T-helper 2 cell (primary cell): ENCODE data around the gene CALCOCO2.
"Not testable (repeated sequence)": the region's sequence is repeated elsewhere in the genome, so short reads cannot be mapped to it uniquely, and the experiment has no call there.

Experiments
- DNase-seq, 5 experiments: peaks; one replicate each; pipeline versions ENCODE4 v3.0.0 to v3.0.0-alpha.2; 2012 to 2022

The CALCOCO2 gene

GRCh38 chr17:48825446-48826381, 5.1 kb upstream of the CALCOCO2 start:
- DNase-seq: no peak

GRCh38 chr17:48831549-48831883, 681 bp downstream of the CALCOCO2 start:
- no peak for DNase-seq

GRCh38 chr17:48834973-48835372, 4.1 kb downstream of the CALCOCO2 start:
- no peak for DNase-seq

GRCh38 chr17:48835971-48836370, 5.1 kb downstream of the CALCOCO2 start:
- peak in 2 of 5 experiments; percentile 29 to 53 for DNase-seq

GRCh38 chr17:48837458-48837857, 6.6 kb downstream of the CALCOCO2 start:
- peak in 2 of 5 experiments; percentile 69 to 76 for DNase-seq

GRCh38 chr17:48840441-48840840, 9.6 kb downstream of the CALCOCO2 start:
- DNase-seq: no peak

- DNase-seq: peak in 2 of 5 experiments; percentile 37 to 85
Observed at GRCh38 chr17:48841395-48841831, 10.6 kb downstream of the CALCOCO2 start.

GRCh38 chr17:48842746-48843145, 11.9 kb downstream of the CALCOCO2 start:
- no peak for DNase-seq

GRCh38 chr17:48843187-48843900, 12.5 kb downstream of the CALCOCO2 start:
- DNase-seq: no peak

GRCh38 chr17:48850792-48851323, 20.0 kb downstream of the CALCOCO2 start:
- DNase-seq: peak in 1 of 5 experiments; percentile 18

- DNase-seq: no peak
Observed at GRCh38 chr17:48854774-48855476, 24.1 kb downstream of the CALCOCO2 start.

GRCh38 chr17:48856122-48856821, 25.4 kb downstream of the CALCOCO2 start:
- peak in 1 of 5 experiments; percentile 56 for DNase-seq

GRCh38 chr17:48860034-48860433, 29.2 kb downstream of the CALCOCO2 start:
- DNase-seq: no peak

GRCh38 chr17:48860456-48860855, 29.6 kb downstream of the CALCOCO2 start:
- no peak for DNase-seq

- no peak for DNase-seq
Observed at GRCh38 chr17:48868916-48869500, 38.2 kb downstream of the CALCOCO2 start.

GRCh38 chr17:48869821-48870318, 39.0 kb downstream of the CALCOCO2 start:
- no peak for DNase-seq

- DNase-seq: peak in 1 of 5 experiments; percentile 23
Observed at GRCh38 chr17:48871035-48871550, 40.3 kb downstream of the CALCOCO2 start.

- no peak for DNase-seq
Observed at GRCh38 chr17:48871551-48872351, 40.9 kb downstream of the CALCOCO2 start.

- DNase-seq: not testable (repeated sequence)
Observed at GRCh38 chr17:48872409-48872808, 41.6 kb downstream of the CALCOCO2 start.

GRCh38 chr17:48873209-48873608, 42.4 kb downstream of the CALCOCO2 start:
- no peak for DNase-seq
